Brain microvascular endothelial cell (primary cell): ENCODE measurements around the gene TMEM237.
"Not testable (repeated sequence)": the region's sequence is repeated elsewhere in the genome, so short reads cannot be mapped to it uniquely, and the experiment has no call there.

Experiments used
- DNase-seq: peaks from one replicate; pipeline ENCODE4 v3.0.0-alpha.2; 2020
- H3K27ac ChIP-seq: fragments of 250-450 bp; sonication (Bioruptor Pico); 2 replicates; pipeline ENCODE4 v1.5.1; 2020; ENCODE audit warnings: mild to moderate bottlenecking, moderate library complexity
- H3K27me3 ChIP-seq: fragments of 250-450 bp; sonication (Bioruptor Pico); replicated peaks from 2 replicates; pipeline ENCODE4 v1.5.1; 2020; ENCODE audit warnings: mild to moderate bottlenecking
- H3K36me3 ChIP-seq: fragments of 250-450 bp; sonication (Bioruptor Pico); replicated peaks from 2 replicates; pipeline ENCODE4 v1.5.1; 2020; ENCODE audit warnings: mild to moderate bottlenecking
- H3K4me3 ChIP-seq: 2 replicates; pipeline ENCODE4 v1.5.1; 2011; ENCODE audit warnings: low read depth, mild to moderate bottlenecking, control low read depth, low read length, moderate library complexity
- CTCF ChIP-seq: IDR thresholded peaks from 2 replicates; pipeline ENCODE4 v1.5.1; 2011; ENCODE audit warnings: low read depth, mild to moderate bottlenecking, moderate library complexity, low read length, control low read depth, inconsistent platforms; ENCODE audit errors: missing control alignments
- in situ Hi-C: cut with HindIII; loops from 2 replicates; pipeline ENCODE4 v1.10.0; 2017; ENCODE audit warnings: low sequenced_read_pairs, low pct_ligation_motif_present

The TMEM237 gene

GRCh38 chr2:201674794-201675193, 31.5 kb upstream of the TMEM237 start:
- Histone ChIP-seq H3K4me3 (no peak overlapping the region), H3K36me3 (peaks cover under 1% of the 10 kb centered on the region), H3K27ac (no peak overlapping the region), H3K27me3 (no peaks in the 10 kb centered on the region)
- in situ Hi-C loops, result no loop called here
- TF ChIP-seq CTCF, result no peak
- no peak for DNase-seq

- Histone ChIP-seq H3K27ac (no peak overlapping the region), H3K36me3 (no peaks in the 10 kb centered on the region), H3K27me3 (no peaks in the 10 kb centered on the region), H3K4me3 (no peak overlapping the region)
- no peak for TF ChIP-seq CTCF
- no peak for DNase-seq
- in situ Hi-C loops, result no loop called here
Observed at GRCh38 chr2:201674298-201674697, 31.0 kb upstream of the TMEM237 start.

GRCh38 chr2:201673546-201673945, 30.2 kb upstream of the TMEM237 start:
- no peak overlapping the region for H3K27ac ChIP-seq
- in situ Hi-C loops, result no loop called here
- no peaks in the 10 kb centered on the region for H3K27me3 ChIP-seq
- DNase-seq, result no peak
- no peaks in the 10 kb centered on the region for H3K36me3 ChIP-seq
- no peak overlapping the region for H3K4me3 ChIP-seq
- no peak for TF ChIP-seq CTCF

GRCh38 chr2:201671205-201671604, 27.9 kb upstream of the TMEM237 start:
- H3K27ac ChIP-seq, H3K36me3 ChIP-seq, in situ Hi-C loops, H3K27me3 ChIP-seq, H3K4me3 ChIP-seq, DNase-seq: not testable (repeated sequence)

GRCh38 chr2:201669865-201670264, 26.6 kb upstream of the TMEM237 start:
- H3K27me3 ChIP-seq, result no peaks in the 10 kb centered on the region
- in situ Hi-C loops, result no loop called here
- H3K4me3 ChIP-seq, result no peak overlapping the region
- no peak for TF ChIP-seq CTCF
- H3K36me3 ChIP-seq, result no peaks in the 10 kb centered on the region
- H3K27ac ChIP-seq, result no peak overlapping the region
- no peak for DNase-seq

- in situ Hi-C loops, result no loop called here
- DNase-seq, result no peak
Observed at GRCh38 chr2:201668402-201668910, 25.2 kb upstream of the TMEM237 start.

More at GRCh38 chr2:201668402-201668910, 25.2 kb upstream of the TMEM237 start:
- no peaks in the 10 kb centered on the region for H3K36me3 ChIP-seq
- no peaks in the 10 kb centered on the region for H3K27me3 ChIP-seq
- H3K27ac ChIP-seq, result no peak overlapping the region
- H3K4me3 ChIP-seq, result no peak overlapping the region
- no peak for TF ChIP-seq CTCF
